ENCODE measurements around the gene SLC30A7.
"Not testable (repeated sequence)": the region's sequence is repeated elsewhere in the genome, so short reads cannot be mapped to it uniquely, and the experiment has no call there.

DNA sequence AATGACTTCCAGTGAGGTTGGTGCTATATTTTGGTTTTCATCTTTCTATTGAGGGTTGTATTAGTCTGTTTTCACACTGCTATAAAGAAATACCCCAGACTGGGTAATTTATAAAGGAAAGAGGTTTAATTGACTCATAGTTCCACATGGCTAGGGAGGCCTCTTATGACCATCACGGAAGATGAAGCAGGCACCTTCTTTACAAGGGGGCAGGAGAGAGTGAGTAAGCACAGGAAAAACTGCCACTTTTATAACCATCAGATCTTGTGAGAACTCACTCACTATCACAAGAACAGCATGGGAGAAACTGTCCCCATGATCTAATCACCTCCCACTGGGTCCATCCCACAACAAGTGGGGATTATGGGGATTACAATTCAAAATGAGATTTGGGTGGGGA is 6.9 kb upstream of the SLC30A7 start:
- TF ChIP-seq, protein P1, sequence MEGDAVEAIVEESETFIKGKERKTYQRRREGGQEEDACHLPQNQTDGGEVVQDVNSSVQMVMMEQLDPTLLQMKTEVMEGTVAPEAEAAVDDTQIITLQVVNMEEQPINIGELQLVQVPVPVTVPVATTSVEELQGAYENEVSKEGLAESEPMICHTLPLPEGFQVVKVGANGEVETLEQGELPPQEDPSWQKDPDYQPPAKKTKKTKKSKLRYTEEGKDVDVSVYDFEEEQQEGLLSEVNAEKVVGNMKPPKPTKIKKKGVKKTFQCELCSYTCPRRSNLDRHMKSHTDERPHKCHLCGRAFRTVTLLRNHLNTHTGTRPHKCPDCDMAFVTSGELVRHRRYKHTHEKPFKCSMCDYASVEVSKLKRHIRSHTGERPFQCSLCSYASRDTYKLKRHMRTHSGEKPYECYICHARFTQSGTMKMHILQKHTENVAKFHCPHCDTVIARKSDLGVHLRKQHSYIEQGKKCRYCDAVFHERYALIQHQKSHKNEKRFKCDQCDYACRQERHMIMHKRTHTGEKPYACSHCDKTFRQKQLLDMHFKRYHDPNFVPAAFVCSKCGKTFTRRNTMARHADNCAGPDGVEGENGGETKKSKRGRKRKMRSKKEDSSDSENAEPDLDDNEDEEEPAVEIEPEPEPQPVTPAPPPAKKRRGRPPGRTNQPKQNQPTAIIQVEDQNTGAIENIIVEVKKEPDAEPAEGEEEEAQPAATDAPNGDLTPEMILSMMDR (IDR thresholded peaks at IDR 0.05), result not testable (repeated sequence)
- not testable (repeated sequence) for TF ChIP-seq EZH2, EZH2phosphoT487 (IDR thresholded peaks at IDR 0.05)
